Measurements from ENCODE around the gene CAPZB.

The CAPZB gene

DNA sequence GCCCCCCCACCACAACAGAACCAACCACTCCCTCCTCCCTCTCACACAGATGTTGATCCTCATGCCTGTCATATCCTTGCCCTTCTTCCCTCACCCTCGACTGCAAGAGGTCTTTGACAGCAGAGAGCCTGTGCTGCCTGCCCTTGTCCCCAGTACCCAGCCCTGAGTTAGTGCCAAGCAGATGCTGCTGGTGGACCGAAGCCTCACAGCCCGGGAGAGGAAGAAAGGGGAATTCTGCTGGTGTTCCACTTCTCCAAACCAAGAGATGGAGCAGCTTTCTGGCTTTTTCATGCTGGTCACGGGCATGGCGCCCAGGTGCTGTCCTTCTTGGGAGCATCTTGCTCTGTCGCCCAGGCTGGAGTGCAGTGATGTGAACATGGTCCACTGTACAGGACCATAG lies 104.1 kb downstream of the CAPZB start:
- DNase-seq = no peak

GRCh38 chr1:19377812-19378718 lies 107.3 kb downstream of the CAPZB start:
- DNase-seq = no peak

DNA sequence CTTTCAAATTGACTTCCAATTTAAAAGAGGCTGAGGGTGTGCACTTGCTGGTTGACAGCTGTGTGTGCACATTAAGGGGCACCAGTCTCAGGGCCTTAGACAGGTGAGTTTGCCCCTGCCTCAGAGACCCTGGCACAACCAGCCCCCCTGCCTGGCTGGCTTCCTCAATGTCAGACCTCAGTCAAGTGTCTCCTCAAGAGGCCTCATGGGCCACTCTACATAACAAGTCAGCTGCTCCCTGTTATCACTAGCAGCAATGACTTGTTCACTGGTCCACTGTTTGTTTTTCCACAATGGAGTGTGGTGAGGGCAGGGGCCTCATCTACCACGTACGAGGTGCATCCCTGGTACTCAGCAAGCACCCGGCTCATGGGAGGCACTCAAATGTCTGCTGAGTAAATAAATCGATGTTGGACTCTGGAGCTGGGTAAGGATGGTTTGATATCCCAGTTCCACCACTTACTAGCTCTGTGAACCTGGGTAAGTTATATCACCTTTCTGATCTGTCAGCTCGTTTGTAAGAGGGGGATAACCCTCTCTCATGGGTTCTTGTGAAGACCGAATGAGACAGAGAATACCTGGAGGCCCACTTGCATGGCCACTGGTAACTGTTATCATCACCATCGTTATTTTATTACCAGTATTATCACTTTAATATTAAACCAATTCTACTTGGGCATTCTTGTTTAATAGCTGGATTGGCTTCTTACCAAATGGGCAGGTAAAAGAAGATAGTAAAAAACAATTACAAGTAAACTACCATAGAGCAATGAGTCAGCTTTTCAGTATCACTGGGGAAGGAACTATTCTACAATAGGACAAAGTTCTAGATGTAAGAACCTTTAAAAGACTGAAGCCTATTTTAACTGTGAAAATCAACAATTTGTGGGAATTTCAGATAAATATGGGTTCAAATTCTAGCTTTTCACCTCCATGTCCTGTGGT lies 108.6 kb downstream of the CAPZB start:
- no peak for DNase-seq

GRCh38 chr1:19375631-19376400 lies 109.5 kb downstream of the CAPZB start:
- no peak for DNase-seq

GRCh38 chr1:19374926-19375325 lies 110.4 kb downstream of the CAPZB start:
- DNase-seq = no peak

- DNase-seq = no peak
Measured at GRCh38 chr1:19374083-19374801, 111.1 kb downstream of the CAPZB start.

- no peak for DNase-seq
Measured at GRCh38 chr1:19373211-19374082, 111.9 kb downstream of the CAPZB start.

GRCh38 chr1:19372602-19373001 lies 112.7 kb downstream of the CAPZB start:
- no peak for DNase-seq

- no peak for DNase-seq
Measured at GRCh38 chr1:19372136-19372514, 113.2 kb downstream of the CAPZB start.

DNA sequence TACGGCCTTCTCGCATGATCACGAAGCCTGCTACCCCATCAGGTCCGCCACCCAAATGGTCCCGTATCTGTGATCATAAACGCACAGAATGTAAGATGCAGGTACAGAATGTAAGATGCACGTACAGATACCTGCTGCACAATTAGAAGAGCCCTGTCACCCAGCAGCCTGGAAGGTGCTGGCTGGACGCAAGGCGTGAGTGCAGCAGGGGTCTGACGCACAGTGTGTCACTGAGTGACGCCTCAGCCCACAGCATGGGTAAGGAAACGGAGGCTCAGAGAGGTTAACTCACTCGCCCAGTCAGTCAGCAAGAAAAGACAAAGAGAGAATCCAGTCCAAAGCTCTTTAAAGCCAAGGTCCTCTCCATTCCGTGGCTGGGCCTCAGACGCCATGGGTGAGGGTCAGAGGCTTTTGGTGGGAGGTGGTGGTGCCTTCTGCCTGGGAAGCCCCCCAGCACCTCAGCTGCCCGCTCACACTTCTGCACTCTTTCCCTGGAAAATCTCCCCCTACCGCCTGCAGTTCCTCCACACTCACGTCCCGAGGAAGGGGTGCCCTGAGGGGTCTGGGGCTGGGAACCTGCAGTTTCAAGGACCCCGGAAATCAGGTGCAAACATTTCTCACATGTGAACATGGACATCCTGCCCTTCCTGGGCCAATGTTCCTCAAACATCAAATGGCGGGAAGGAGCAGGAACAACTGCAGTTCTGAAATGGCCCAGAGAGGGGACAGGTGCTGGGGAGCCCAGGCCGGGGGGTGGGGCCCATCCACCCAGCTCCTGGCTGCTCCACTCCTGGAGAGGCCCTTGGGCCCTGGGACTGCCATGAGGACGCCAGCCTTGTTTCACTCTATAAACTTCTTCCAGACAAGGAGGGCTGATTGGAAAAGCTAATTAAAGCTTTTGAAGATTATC lies 113.9 kb downstream of the CAPZB start:
- DNase-seq = no peak

- no peak for DNase-seq
Measured at GRCh38 chr1:19370453-19371170, 114.7 kb downstream of the CAPZB start.

GRCh38 chr1:19369396-19370090 lies 115.8 kb downstream of the CAPZB start:
- no peak for DNase-seq

GRCh38 chr1:19368964-19369363 lies 116.4 kb downstream of the CAPZB start:
- DNase-seq = no peak

- no peak for DNase-seq
Measured at GRCh38 chr1:19368050-19368449, 117.3 kb downstream of the CAPZB start.

- DNase-seq = no peak
Measured at GRCh38 chr1:19367584-19368041, 117.7 kb downstream of the CAPZB start.

DNA sequence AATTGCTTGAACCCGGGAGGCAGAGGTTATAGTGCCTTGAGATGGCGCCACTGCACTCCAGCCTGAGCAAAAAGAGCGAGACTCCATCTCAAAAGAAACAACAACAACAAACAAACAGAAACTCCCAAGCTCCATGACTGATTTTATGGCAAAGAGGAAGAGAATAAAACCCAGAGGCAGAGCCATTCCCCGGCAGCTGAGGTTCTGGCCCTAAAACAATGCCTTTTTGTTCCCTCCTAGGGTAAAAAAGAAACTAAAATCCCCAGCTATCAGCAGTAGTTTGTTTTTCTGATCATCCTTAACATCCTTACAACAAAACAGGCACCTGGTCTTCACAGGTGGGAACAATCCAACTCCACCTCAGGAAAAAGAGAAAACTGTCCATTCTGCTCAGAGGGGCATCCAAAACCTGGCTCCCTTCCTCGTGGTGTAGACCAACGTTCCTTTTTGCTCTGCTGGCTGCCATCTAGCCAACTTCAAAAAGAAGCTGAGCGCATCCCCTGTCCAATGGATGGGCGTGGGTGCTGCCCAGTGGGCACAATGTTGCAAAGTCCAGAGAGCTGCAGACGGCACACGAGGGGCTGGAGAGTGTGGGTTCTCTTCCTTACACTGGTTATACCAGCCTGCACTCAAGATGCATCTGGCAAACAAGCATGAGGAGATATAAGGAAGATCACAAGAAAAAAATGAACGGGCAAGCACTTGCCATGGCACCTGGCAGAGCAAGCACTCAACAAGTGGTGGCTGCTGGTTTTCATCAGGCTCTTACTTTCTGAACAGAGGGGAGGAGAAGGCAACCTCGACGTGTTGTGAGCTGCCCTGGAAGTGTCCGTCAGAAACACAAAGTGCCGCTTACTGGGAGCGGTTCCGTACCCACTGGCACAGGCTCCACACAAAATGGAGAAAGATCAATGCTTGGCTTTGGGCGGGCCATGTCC lies 118.5 kb downstream of the CAPZB start:
- DNase-seq = no peak

DNA sequence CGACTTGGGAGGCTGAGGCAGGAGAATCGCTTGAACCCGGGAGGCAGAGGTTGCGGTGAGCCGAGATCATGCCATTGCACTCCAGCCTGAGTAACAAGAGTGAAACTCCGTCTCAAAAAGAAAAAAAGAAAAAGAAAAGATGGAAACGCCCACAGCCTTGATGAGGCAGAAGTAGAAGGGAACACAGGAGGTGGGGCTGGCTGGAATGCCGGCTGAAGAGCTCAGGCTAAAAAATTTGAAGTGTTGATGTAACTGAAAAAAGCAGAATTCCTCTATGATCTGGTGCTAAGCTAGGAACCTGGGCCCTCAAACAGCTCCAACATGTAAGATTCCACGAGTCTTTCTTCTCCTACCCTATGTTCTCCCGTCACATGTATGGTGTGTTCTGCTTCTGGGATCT lies 119.6 kb downstream of the CAPZB start:
- DNase-seq = no peak
